Inflammatory macrophage (primary cell): ENCODE results near the gene OR10V1.
A peak's percentile ranks its signal among the peaks of the same experiment; 100 is the strongest.

Source experiments
- DNase-seq, 2 donors: peaks; one replicate each; pipeline ENCODE4 v3.0.0-alpha.2; 2020 to 2022
- total RNA-seq, 18 experiments: gene quantifications; one replicate each; lab custom pipeline; 2026; ENCODE audit warnings: mixed read lengths in 6 of 18, inconsistent platforms in 2 of 18; lab: John Stamatoyannopoulos, UW

The OR10V1 gene, protein sequence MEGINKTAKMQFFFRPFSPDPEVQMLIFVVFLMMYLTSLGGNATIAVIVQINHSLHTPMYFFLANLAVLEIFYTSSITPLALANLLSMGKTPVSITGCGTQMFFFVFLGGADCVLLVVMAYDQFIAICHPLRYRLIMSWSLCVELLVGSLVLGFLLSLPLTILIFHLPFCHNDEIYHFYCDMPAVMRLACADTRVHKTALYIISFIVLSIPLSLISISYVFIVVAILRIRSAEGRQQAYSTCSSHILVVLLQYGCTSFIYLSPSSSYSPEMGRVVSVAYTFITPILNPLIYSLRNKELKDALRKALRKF
- 0 to 0.04 (median 0) reads per million in 18 experiments for total RNA-seq

GRCh38 chr11:59713745-59714144 lies at the start of gene OR10V1:
OR10V1 (minus strand) TSS chr11:59713845; CDS start chr11:59713845, 0 bp downstream.
- no peak for DNase-seq

- no peak for DNase-seq
Measured at GRCh38 chr11:59761993-59762392, 48.3 kb upstream of the OR10V1 start.

GRCh38 chr11:59760771-59761170 lies 47.1 kb upstream of the OR10V1 start:
- no peak for DNase-seq

DNA sequence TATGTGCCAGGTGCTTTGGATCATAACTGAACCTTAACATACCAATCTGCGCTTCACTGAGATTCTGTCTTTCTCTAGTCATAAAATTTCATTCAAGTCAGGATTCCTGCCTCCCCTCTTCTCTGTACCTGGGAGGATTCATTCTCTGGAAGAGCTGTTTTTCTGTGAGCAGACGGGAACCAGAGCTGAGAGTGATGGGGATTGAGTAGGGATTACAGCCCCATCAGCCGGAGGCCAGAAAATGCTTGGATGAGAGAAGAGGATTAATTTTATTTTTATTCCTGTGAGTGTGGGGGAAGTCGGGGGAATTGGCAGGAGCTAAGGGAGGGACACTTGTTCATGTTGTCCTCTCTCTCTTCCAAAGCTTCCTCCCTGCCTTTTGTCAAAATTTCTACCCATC lies 46.3 kb upstream of the OR10V1 start:
- no peak for DNase-seq

DNA sequence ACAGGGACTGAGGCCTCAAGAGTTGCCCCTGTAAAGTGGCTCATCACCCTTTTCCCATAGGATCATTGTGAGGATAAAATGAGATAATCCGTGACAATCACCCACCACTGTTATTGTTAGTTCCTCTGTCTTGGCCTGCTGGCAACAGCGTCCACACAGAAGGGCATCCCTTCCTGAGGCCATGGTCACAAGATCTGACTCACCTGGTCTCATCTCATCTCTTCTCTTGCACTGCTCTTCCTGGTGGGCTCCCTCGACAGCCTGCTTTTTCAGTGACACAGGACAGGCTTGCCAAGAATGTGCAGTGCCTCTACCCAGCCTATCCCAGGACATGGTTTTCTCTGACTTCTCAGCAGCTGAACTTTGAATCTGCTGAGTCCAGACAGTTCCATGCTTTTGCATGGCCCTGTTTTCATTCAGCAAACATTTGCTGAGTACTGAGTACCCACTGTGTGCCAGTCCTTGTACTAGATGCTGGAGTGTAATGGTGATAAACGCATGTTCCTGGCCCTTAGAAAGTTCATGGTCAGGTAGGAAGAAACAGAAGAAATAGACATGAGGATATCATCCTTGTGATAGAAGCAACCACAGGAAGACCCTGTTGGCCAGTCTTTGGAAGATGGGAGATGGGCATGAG lies 44.9 kb upstream of the OR10V1 start:
- DNase-seq = no peak

GRCh38 chr11:59756845-59757244 lies 43.2 kb upstream of the OR10V1 start:
- peak in 1 of 2 donors; percentile 9 for DNase-seq

- DNase-seq = no peak
Measured at GRCh38 chr11:59756558-59756840, 42.9 kb upstream of the OR10V1 start.

- DNase-seq = peak; percentile 63 to 77
Measured at GRCh38 chr11:59755701-59756557, 42.3 kb upstream of the OR10V1 start.

DNA sequence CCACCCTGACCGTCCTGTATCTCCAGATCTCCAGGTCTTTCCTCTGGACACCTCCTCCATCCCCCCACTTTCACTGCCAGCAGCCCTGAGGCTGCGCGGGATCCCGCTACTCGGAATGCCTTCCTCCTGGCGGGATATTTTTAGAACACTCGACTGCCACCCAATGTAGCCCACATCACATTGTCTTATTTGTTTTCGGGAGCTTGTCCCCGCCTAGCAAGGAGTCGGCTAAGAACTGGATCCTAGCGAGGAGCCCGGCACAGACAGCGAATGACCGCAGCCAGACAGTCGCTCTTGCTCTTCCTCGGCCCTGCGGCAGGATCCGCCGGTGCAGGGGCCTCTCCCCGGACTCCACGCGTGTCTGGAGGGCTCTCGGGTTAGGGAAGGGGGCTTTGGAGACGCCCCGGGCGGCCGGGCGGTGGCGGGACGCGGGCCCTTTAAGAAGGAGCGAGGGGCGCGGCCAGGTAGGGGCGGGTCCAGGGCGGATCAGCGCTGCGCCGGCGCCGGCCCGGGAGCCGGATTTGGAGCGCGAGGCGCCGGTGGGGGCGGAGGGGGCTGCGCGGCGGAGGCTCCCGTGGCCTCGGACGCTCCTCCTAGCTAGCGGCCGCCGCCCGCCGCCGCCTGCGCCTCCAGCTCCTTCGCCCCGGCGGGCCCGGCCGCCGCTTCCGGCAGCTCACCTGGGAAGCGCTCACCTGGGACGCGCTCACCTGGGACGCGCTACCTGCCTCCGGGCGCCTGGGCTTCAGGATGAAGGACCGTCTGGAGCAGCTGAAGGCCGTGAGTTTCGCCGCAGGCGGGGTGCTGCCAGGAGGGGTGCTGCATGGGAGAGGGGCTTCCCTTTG lies 41.4 kb upstream of the OR10V1 start, which contains the start of gene STX3:
Gene STX3, plus strand, starts transcription at position 518 of the 842 bp plus-strand sequence. Its CDS starts 230 bp downstream, at position 748.
- peak; percentile 61 to 82 for DNase-seq

DNA sequence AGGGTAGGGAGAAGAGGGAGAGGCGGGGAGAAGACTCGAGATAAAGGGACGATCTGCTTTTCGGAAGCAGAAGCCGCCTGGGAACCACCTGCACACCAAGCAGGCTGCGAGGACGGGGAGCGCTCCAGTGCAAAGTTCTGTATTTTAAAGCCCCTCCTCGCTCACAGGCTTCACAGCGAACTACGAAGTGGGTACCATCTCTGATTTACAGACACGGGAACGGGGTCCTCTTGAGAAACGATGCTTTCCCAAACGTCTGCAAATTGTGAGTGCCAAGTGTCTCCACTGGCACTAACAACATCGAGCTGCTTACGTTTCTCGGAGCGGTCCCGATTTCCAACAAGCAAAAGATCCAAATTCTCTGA lies 40.8 kb upstream of the OR10V1 start:
- peak in 1 of 2 donors; percentile 19 for DNase-seq

DNA sequence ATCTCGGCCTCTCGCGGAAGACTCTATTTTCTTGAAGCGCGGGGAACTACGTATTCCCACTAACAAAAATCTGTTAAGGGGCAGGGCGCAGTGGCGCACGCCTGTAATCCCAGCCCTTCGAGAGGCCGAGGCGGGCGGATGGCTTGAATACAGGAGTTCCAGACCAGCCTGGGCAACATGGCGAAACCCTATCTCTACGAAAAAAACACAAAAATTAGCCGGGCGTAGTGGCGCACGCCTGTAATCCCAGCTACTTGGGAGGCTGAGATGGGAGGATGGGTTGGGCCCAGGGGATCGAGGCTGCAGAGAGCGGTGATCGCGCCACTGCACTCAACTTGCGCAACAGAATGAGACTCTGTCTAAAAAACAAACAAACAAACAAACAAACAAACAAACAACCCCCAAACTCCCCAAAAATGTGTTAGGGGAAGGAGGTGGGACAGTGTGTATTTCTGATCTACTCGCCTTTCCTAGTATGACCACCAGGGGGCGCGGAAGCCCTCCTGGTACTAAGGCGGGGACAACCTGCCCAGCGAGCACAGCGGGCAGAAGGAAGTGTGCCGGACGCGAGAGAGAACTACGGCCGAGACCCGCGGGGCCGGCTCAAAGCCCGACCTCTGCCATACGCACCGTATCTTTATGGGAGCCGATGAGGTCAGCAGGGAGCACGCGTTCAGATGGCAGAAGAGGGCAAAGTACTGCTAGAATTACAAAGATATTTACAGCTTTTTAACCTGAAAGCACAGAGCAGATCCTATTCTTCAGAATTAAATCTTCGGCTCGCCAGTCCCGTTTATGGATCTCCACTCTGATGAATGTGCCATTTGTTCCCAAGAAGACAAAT lies 40.2 kb upstream of the OR10V1 start:
- DNase-seq = peak; percentile 84 to 87

- no peak for DNase-seq
Measured at GRCh38 chr11:59746111-59746510, 32.5 kb upstream of the OR10V1 start.

- no peak for DNase-seq
Measured at GRCh38 chr11:59730896-59731565, 17.4 kb upstream of the OR10V1 start.

GRCh38 chr11:59729834-59730233 lies 16.2 kb upstream of the OR10V1 start:
- peak; percentile 26 to 58 for DNase-seq

DNA sequence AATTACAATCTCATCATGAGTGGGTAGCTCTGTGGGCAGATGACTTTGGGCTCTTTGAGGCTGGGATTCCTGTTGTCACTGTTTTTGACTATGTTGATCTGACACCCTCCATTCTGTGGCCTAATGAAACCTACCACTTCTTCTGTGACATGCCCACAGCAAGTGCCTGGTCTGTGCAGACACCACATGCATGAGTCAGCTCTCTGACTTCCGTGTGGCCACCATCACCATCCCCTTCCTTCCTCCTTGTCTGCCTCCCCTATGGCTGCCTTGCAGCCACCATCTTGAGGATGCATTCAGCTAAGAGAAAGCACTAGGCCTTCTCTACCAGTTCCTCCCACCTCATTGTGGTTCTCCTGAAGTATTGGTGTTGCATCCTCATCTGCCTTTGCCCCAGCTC lies 15.3 kb upstream of the OR10V1 start:
- DNase-seq = peak; percentile 47 to 60

GRCh38 chr11:59728154-59728553 lies 14.5 kb upstream of the OR10V1 start:
- peak; percentile 36 to 41 for DNase-seq

GRCh38 chr11:59727426-59727825 lies 13.8 kb upstream of the OR10V1 start:
- DNase-seq = no peak

GRCh38 chr11:59724066-59724465 lies 10.4 kb upstream of the OR10V1 start:
- no peak for DNase-seq

DNA sequence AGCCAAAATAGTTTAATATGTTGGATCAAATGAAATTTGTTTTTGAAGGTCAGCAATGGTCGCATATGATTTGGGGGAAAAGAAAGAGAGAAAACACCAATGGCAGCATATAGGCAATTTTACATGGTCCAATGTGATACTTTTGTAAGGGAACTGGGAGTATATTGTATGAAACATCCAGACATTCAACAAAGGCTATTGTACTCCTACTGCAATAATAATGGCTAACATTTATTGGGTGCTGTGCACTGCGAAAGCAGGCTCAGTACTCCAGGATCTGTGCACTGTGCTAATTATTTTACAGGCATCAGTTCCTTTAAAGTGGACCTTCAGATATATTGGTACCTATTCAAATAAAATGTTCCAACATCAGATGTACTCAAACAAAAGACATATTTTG lies 5.9 kb upstream of the OR10V1 start:
- DNase-seq = no peak

- no peak for DNase-seq
Measured at GRCh38 chr11:59716051-59716450, 2.4 kb upstream of the OR10V1 start.
